ENCODE data around the gene PACRG. TPM values are rescaled to one million over a fixed set of nuclear protein-coding genes. Genes with fewer than 3 reads are reported as not detected.

The PACRG gene
- total and polyA plus RNA-seq, 12 donors, result 2.1 to 34.6 (median 10.0) TPM

GRCh38 chr6:163019926-163020325, 292.2 kb downstream of the PACRG start:
- no peaks in the 10 kb centered on the region for H3K27me3 ChIP-seq
- ATAC-seq, result no peak
- no peaks in the 10 kb centered on the region for H3K36me3 ChIP-seq
- no peak overlapping the region for H3K27ac ChIP-seq
- TF ChIP-seq, protein P1, sequence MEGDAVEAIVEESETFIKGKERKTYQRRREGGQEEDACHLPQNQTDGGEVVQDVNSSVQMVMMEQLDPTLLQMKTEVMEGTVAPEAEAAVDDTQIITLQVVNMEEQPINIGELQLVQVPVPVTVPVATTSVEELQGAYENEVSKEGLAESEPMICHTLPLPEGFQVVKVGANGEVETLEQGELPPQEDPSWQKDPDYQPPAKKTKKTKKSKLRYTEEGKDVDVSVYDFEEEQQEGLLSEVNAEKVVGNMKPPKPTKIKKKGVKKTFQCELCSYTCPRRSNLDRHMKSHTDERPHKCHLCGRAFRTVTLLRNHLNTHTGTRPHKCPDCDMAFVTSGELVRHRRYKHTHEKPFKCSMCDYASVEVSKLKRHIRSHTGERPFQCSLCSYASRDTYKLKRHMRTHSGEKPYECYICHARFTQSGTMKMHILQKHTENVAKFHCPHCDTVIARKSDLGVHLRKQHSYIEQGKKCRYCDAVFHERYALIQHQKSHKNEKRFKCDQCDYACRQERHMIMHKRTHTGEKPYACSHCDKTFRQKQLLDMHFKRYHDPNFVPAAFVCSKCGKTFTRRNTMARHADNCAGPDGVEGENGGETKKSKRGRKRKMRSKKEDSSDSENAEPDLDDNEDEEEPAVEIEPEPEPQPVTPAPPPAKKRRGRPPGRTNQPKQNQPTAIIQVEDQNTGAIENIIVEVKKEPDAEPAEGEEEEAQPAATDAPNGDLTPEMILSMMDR (IDR thresholded peaks at IDR 0.05), result no peak
- no peak overlapping the region for H3K4me3 ChIP-seq
- DNase-seq, result no peak
- H3K9me3 ChIP-seq, result peaks cover 0 to 33% (median 13%) of the 10 kb centered on the region in 11 donors
- 67 to 71% methylated on average over 3 of the region's 3 CpGs for WGBS, 2 donors
- intact Hi-C loops (cut with DNase I), result no loop called here
- H3K4me1 ChIP-seq, result peaks cover 0 to 9% (median 0%) of the 10 kb centered on the region in 9 donors

DNA sequence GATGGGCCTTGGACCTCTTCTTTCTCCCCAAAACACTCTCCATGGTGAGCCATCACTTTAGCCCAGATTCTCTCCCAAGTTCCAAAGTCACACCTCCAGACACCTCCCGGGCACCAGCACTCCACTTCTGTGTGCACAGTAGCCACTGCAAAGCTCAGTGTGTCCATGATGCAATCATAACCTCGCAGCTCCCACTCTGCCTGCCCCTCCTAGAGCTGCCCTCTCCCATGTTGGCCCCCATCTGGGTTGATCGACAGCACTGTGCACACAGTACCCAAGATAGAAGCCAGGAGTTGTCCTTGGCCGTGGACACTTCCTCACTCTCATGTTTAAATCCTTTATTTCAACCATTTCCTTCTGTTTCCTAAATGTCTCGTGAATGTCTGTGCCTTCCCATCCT, 293.3 kb downstream of the PACRG start:
- Histone ChIP-seq H3K27me3 (no peaks in the 10 kb centered on the region), H3K27ac (no peak overlapping the region), H3K4me3 (no peak overlapping the region), H3K36me3 (no peaks in the 10 kb centered on the region), H3K4me1 (peaks cover 0 to 9% (median 0%) of the 10 kb centered on the region in 9 donors), H3K9me3 (peaks cover 0 to 33% (median 13%) of the 10 kb centered on the region in 11 donors)
- WGBS, 2 donors, result 78 to 90% methylated on average over 5 of the region's 5 CpGs
- no peak for DNase-seq
- ATAC-seq, result no peak
- intact Hi-C loops (cut with DNase I), result no loop called here
- TF ChIP-seq, protein P1 (IDR thresholded peaks at IDR 0.05), result no peak

DNA sequence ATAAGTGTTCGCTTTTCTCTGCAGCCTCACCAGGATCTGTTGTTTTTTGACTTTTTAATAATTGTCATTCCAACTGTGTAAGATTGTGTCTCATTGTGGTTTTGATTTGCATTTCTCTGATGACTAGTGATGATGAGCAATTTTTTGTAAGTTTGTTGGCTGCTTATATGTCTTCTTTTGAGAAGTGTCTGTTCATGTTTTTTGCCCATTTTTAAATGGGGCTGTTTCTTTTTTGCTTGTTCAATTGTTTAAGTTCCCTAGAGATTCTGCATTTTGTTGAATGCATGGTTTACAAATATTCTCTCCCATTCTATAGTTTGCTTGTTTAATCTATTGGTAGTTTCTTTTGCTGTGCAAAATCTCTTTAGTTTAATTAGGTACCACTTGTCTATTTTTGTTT, 295.9 kb downstream of the PACRG start:
- ATAC-seq, result no peak
- Histone ChIP-seq H3K27me3 (no peaks in the 10 kb centered on the region), H3K4me1 (no peaks in the 10 kb centered on the region), H3K36me3 (no peaks in the 10 kb centered on the region), H3K9me3 (peaks cover 0 to 33% (median 13%) of the 10 kb centered on the region in 11 donors), H3K4me3 (no peak overlapping the region), H3K27ac (no peak overlapping the region)
- TF ChIP-seq, protein P1 (IDR thresholded peaks at IDR 0.05), result no peak
- intact Hi-C loops (cut with DNase I), result no loop called here
- 94 to 95% methylated on average over 1 of the region's 1 CpG for WGBS, 2 donors
- DNase-seq, result no peak

DNA sequence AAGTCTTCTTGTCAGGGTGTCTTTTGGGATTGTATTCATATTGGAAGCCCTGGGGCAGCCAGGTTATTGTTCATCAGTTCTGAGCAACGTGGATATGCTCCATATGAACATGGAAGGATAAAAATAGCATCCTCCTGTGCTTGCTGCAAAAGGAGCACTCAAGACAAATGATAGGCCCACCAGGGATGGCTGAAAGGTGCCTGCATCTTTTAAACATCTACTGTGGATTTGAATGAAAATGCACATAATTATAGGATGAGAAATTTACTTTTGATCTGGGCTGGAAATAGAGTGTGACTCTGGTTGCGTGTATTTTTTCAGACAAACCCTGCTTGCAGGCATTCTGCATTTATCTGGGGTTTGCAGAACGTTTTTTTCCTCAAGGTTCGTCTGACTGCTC, 299.1 kb downstream of the PACRG start:
- TF ChIP-seq, protein P1 (IDR thresholded peaks at IDR 0.05), result no peak
- DNase-seq (no peak), ATAC-seq (no peak)
- Histone ChIP-seq H3K36me3 (no peaks in the 10 kb centered on the region), H3K27ac (no peak overlapping the region), H3K4me1 (no peaks in the 10 kb centered on the region), H3K9me3 (peaks cover 0 to 38% (median 13%) of the 10 kb centered on the region in 11 donors), H3K27me3 (no peaks in the 10 kb centered on the region), H3K4me3 (no peak overlapping the region)
- intact Hi-C loops (cut with DNase I), result no loop called here
- WGBS, 2 donors, result 62 to 70% methylated on average over 4 of the region's 4 CpGs

Measured in heart right ventricle (tissue), 16 donors.